Measurements from ENCODE around the gene POU4F1.

Gene POU4F1

GRCh38 chr13:78632996-78633395 lies 29.6 kb upstream of the POU4F1 start:
- DNase-seq (ENCODE audit: low read depth): no peak
- TF ChIP-seq CTCF (conservative IDR thresholded peaks at IDR 0.05; ENCODE audit: low read depth, low read length): no peak
- H3K4me3 ChIP-seq (ENCODE audit: low read depth, low read length): no peak overlapping the region

- TF ChIP-seq CTCF (conservative IDR thresholded peaks at IDR 0.05; ENCODE audit: low read depth, low read length): no peak
- DNase-seq (ENCODE audit: low read depth): no peak
- H3K4me3 ChIP-seq (ENCODE audit: low read depth, low read length): no peak overlapping the region
Observed at GRCh38 chr13:78631077-78631476, 27.7 kb upstream of the POU4F1 start.

GRCh38 chr13:78630511-78630910 lies 27.2 kb upstream of the POU4F1 start:
- DNase-seq (ENCODE audit: low read depth): no peak
- no peak for TF ChIP-seq CTCF (conservative IDR thresholded peaks at IDR 0.05; ENCODE audit: low read depth, low read length)
- H3K4me3 ChIP-seq (ENCODE audit: low read depth, low read length): no peak overlapping the region

- no peak overlapping the region for H3K4me3 ChIP-seq (ENCODE audit: low read depth, low read length)
- TF ChIP-seq CTCF (conservative IDR thresholded peaks at IDR 0.05; ENCODE audit: low read depth, low read length): no peak
- no peak for DNase-seq (ENCODE audit: low read depth)
Observed at GRCh38 chr13:78625384-78625783, 22.0 kb upstream of the POU4F1 start.

- no peak for TF ChIP-seq CTCF (conservative IDR thresholded peaks at IDR 0.05; ENCODE audit: low read depth, low read length)
- no peak overlapping the region for H3K4me3 ChIP-seq (ENCODE audit: low read depth, low read length)
- DNase-seq (ENCODE audit: low read depth): no peak
Observed at GRCh38 chr13:78623132-78623531, 19.8 kb upstream of the POU4F1 start.

GRCh38 chr13:78620936-78621470 lies 17.7 kb upstream of the POU4F1 start:
- TF ChIP-seq CTCF (conservative IDR thresholded peaks at IDR 0.05; ENCODE audit: low read depth, low read length): no peak
- DNase-seq (ENCODE audit: low read depth): no peak
- H3K4me3 ChIP-seq (ENCODE audit: low read depth, low read length): no peak overlapping the region

- DNase-seq (ENCODE audit: low read depth): no peak
- TF ChIP-seq CTCF (conservative IDR thresholded peaks at IDR 0.05; ENCODE audit: low read depth, low read length): no peak
- no peak overlapping the region for H3K4me3 ChIP-seq (ENCODE audit: low read depth, low read length)
Observed at GRCh38 chr13:78618411-78618810, 15.1 kb upstream of the POU4F1 start.

Measured in choroid plexus epithelial cell (primary cell).